IPS DF 19.7 (cell line): Measurements from ENCODE around the gene CLTCL1.

Experiments
- DNase-seq: peaks from one replicate; pipeline ENCODE4 v3.0.0-alpha.2; 2013; ENCODE audit warnings: low read depth, low spot score

CLTCL1 gene

DNA sequence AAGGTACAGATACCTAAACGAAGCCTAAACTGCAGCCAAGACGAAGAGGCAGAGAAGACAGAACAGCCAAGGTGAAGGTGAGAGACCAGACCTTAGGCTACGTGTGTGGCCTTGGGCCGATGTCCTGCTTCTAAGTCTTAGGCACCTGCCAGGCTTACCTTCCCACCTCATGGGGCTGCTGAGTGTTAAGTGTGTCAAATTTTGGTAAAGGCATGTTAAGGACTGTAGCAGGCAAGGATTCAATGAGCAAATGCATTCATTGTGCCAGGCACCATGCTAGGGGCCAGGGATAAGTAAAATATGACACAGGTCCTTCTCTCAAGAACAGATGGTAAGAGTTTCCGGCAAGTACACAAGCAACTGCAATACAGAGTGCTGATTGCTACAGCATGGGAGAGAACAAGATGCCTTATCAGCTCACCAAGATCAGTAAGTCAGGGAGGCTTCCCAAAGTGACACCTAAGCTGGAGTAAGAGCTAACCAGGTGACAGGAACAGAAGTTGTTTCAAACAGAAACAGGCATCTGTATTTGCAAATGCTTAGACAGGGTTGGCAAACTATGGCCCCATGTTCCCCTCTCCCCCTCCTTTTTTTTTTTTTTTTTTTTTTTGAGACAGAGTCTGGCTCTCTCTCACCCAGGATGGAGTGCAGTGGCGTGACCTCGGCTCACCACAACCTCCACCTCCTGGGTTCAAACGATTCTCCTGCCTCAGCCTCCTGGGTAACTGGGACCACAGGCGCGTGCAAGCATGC is 46.7 kb downstream of the CLTCL1 start:
- no peak for DNase-seq

DNA sequence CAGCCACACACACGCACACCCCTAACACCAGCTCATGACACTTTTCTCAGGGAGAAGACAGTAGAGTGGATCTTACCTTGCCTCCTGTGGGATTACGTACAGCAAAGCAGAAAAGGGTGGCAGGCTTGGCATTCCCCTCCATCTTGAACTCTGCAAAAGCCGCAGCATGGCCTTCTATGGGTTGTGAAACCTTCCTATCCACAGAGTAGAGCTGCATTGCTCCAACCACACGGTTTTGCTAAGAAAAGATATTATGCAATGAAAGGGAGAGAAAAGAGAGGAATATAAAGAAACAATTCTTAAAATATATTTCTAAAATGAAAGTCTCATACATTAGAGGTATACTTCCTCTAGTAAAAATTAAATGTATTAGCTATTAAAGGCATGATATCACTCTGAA is 48.8 kb downstream of the CLTCL1 start:
- no peak for DNase-seq

DNA sequence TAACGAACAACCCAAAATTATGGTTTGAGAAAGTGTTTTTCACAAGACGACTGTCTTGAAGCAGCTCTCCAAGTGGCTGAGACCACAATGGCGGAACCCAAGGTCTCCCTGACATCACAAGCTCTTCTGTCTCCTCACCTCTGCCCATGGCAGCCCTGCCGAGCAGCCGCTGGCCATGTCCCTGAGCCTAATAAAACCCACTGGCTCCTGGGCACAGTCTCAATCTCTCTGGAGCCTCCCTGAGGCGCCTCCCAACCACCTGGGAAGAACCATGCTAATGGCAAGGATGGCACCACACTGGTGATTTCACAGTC is 50.0 kb downstream of the CLTCL1 start:
- no peak for DNase-seq

DNA sequence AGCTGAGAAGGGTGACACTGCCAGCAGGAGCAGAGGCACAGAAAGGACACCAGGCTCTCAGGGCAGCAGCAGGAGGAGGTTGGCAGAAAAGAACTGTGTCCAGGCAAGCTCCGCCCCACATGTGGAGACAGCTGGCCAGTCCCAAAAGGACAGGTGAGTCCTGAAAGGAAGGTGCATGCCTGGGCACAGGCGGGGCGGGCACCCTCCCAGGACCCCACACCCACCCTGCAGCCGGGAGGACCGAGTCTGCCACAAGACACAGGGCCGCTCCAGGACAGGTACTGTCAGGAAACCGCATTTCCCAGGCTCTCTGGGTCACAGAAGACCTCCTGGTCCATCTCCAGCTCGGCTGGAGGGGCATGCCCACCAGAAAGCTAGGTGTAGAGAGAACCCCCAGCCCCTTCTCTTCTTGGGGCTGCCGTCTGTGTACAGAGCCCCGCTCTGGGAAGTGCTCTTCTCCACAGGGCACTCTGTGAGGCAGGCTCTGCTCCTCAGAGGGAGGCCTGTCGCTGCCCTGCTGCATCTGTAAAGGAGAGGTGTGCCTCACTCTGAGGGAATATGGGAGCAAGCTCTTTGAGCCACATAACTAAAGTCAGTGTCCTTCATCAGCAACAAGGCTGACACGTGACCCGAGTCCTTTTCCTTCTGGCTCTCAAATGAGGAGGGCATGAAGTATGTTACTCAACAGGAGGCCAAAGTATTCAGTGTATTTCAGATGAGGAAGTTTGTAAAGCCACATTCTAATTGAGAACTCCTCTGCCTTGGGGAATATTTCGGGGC is 50.5 kb downstream of the CLTCL1 start:
- no peak for DNase-seq

DNA sequence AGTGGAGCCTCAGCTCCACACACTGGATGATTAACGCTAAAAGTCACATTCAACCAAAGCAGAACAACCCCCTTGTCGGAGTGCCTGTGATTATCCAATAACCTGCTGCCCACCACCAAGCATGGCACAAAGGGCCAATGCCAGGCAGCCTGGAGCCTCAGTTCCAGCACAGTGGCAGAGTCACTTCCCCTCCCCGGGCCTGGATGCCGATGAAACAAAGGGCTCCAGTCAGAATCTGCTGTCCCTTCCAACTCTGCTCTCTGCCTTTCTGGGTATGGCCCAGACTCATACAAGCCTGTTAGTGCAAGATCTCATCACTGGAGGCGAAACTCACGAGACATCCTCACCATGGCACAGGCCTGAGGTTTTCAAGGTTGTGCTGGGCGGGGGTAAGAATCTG is 52.1 kb downstream of the CLTCL1 start:
- no peak for DNase-seq

DNA sequence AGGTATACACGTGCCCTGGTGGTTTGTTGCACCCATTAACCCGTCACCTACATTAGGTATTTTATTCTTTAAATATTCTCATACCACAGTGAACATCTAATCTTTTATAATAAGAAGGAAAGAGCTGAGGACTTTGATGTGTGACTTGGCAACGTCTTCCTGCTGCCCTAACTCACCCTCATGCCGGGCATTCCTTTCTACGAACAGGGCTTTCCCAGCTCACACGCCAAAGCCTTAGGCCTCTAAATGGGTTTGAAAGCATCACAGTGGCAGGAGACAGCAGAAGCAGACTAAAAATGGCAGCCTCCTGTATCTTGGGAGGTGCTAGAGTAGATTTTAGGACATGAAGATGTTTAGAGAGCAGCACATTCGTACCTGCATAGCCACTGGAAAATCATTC is 52.6 kb downstream of the CLTCL1 start:
- no peak for DNase-seq

DNA sequence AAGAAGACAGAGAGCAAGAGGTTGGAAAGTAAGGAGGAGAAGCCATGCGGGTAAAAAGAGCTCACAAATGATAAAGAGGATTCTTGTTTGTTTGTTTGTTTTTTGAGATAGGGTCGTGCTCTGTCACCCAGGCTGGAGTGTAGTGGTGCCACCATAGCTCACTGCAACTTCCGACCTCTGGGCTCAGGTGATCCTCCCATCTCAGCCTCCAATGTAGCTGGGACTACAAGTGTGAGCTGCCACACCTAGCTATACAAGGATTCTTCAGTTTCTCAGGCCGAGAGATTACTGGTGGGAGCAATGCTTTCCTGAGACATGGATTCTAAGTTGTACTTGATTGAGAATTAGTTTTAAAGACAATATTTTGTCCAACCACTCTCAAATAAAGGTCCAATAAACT is 55.6 kb downstream of the CLTCL1 start:
- no peak for DNase-seq

DNA sequence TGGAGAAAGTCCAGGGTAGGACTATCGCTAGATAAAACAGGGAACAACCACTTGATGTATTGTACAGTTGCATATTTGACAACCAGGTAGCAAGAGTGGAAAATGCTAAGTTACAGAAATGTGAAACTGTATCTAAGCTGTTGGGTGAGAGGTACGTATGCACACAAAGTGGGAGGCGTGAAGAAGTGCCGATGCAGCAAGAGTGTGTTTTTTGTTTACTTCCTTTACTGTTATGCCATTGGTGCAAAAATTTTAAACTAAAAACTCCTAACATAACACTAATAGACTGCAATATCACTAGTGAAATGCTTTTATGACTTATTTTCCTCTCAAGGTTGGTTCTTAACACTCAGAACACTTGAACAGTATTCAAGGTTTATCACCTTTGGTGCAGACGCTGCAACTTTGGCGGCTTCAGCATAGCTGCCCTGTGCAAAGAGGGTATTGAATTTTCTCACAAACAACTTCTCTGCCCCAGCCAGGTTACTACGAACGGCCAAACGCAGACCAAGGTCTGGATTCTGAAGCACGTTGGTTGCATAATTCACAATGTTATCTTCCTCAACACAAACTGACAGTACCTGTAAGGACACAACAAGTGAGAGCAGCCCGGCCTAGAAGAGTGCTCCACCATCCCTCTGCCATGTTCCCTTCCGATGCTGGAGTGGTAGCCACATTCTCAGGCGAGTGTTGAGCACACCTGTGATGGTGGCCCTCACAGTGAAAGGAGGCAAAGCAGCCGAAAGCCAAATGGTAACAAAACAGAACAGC is 57.2 kb downstream of the CLTCL1 start:
- DNase-seq = no peak

DNA sequence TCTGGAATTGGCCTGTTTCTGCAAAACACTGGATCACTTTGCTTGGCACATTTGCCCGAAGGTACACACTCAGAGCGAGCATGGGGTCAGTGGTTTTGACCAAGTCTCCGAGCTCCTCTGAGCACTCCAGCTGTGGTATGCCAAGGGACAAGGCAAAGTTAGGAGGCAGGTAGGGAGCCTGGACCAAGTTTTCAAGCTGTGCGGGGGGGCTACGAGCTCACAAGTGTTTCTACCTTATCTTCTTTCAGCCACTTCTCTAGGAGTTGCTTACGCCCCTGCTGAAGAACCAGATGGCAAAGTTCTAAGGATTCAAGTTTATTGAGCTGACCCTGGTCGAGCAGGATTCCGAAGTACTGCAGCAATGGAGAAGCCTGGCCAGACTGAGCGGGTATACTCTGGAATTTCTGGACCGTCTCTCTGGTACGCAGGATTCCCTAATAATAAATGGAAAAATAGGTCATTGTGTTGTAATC is 58.3 kb downstream of the CLTCL1 start:
- DNase-seq = no peak

DNA sequence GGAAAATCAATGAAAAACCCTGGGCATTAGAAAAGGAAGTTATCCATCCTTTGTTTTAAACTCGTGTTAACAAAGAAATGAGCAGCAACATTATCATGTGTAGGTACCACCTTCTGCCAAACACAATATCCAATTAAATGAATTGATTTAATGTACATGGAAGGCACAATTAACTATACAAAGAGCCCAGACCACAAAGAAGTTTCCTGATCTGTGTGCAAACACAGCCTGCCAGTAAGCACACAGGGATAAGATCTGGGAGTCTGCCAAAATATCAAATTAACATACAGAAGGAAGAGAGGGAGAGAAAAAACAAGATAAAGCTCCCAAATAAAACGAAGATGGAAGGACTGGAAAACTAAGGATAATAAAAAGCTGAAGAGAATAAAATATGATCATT is 58.9 kb downstream of the CLTCL1 start:
- no peak for DNase-seq

DNA sequence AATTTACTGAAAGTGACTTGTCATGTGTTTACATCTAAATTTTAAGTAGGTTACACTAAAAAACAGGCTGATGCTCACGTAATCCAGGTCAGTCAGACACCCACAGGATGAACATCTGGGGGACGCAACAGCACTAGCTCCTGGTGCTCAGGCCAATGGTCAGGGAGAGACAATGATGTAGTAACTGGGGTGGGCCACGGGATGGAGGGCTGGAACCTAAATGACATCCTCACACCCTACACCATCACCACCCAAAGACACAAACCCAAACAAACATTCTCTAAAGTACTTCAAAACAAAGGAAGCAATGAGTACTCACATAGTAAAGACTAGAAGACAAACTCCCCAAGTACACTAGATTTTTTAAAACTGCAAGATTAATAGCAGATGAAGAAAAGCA is 59.5 kb downstream of the CLTCL1 start:
- DNase-seq = no peak

DNA sequence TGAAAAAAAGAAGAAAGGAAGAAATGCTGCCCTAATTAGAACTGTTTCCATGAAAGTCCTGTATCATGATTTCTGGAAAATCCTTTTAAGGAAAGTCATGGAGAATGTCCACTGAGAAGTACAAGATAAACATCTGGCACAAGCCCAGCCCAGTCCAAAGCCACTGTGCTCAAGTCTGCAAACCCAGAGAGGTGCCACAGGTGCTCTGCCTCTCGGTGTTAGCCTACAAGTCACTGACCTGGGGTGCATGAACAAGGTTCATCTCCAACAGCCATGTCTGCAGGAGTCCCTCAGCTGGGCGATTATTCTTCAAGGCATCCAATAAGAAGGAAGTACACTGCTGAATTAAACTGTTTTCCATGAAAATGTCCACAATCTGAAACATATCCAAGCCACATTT is 61.9 kb downstream of the CLTCL1 start:
- DNase-seq = no peak

DNA sequence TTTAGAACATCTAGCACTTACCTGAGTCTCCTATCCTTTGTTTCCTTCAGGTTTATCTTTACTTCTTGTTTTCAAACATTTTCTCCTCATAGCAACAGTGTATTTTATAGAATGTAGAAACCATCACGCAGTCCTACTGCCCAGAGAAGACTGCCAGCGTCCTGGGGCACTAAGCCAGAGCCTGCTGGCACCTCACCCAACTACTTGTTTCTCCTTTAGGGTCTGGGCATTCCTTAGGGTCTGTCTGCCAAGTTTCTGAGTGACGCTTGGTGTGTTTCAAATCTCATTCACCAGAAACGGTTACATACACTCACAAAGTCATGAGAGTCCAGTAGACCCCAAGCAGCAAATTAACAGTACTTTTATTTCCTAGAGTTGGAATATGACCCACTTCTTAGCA is 63.3 kb downstream of the CLTCL1 start:
- no peak for DNase-seq

DNA sequence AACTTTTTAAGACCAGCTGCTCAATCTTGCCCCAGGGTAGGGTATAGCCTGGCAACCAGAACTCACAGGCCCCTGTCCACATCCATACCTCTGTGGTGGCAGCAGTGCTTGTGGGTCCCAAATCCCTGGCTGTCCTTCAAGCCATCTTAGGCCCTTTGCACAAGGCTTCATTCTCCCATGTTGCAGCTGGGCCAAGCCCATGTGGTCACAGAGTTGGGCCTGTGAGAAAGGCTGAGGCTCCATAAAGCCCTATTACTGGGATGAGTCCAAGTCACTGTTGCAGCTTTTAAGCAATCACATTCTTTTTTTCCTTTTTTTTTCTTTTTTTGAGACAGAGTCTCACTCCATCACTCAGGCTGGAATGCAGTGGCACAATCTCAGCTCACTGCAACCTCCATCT is 65.1 kb downstream of the CLTCL1 start:
- DNase-seq = no peak

DNA sequence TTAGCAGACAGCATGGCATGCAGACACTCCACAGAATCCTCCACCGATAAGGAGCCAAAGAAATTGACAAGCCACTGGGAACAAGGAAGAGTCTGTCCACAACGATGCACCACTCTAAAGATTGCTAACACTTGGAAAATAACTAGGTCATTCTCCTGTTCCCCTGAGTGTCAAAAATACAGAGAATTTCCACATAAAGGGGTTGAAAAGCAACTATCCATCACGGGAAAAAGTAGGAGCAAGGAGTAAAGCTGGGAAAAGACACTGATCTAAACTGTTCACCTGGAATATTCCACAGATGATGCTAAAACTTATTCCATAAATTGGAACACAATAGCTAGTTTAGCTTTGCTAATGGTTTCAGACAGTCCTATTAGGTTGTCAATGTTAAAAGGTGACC is 66.0 kb downstream of the CLTCL1 start:
- DNase-seq = no peak

DNA sequence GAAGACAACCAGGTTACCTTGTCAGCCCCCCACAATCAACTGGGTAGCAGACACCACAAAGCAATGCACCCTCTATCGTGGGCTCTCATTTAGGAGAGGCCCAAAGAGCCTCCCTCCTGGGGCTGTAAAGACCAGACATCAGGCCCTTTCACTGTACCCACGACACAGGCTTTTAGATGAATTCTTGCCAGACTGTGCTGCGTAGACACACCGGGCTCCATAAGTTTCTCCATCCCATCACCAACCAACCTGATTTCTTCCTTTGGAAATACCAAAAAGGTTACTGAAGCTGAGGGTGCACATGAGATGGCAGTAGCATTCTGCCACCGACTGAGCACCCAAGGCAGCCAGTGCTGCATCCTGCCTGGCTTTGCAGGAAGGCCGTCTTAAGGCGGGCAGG is 66.5 kb downstream of the CLTCL1 start:
- DNase-seq = no peak

DNA sequence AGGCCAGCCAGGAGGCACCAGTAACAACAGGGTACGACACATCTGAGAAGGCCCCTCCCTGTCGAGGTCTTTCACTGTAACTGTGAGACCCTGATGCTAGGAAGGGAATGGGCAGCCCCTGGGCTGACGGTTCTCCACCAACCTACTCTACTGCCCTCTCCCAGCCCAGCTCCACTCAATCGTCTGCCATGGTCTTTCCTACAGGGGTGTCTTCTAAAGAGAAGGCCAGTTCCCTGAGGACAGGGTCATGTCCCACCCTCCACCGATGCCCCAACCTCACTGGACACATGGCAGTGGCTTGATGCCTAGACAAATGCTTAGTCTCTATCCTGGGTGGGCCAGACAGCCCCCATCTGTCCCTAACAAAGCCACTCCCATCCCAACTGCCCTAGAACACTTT is 67.0 kb downstream of the CLTCL1 start:
- DNase-seq = no peak

DNA sequence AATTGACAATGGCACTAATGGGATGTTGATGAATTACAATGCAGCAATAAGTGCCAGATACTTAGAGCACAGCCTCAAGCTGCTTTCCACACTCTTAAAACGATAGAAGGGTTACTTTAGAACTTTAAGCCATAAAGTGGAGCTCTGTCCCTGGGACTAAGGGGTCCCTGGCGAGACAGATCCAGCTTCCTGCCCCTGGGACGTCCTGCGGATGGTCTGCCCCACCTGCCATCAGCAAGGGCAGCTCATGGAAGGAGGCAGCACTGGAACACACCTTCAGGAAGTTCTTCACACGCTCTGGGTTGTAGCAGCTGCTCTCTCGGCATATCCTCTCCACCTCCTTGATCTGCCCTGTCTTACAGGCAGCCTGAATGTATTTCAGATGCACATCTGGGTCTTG is 67.9 kb downstream of the CLTCL1 start:
- DNase-seq = no peak

DNA sequence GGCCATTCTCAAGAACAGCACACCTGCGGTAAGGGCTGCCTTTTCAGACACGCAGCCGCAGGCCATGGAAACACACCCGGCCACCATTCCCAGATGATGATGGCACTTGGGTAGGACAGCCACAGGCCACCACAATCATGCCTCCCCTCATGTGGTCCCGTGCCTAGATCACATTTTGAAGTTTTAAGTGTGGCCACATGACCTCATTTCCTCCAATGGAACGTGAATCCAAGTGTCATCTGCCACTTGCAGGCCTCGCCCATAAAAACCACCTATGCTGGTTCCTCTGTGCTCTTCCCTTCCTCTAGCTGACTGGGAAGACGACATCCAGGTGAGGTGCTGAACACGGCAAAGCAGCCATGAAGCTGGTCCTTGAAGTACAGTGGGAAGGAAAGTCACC is 68.4 kb downstream of the CLTCL1 start:
- no peak for DNase-seq

DNA sequence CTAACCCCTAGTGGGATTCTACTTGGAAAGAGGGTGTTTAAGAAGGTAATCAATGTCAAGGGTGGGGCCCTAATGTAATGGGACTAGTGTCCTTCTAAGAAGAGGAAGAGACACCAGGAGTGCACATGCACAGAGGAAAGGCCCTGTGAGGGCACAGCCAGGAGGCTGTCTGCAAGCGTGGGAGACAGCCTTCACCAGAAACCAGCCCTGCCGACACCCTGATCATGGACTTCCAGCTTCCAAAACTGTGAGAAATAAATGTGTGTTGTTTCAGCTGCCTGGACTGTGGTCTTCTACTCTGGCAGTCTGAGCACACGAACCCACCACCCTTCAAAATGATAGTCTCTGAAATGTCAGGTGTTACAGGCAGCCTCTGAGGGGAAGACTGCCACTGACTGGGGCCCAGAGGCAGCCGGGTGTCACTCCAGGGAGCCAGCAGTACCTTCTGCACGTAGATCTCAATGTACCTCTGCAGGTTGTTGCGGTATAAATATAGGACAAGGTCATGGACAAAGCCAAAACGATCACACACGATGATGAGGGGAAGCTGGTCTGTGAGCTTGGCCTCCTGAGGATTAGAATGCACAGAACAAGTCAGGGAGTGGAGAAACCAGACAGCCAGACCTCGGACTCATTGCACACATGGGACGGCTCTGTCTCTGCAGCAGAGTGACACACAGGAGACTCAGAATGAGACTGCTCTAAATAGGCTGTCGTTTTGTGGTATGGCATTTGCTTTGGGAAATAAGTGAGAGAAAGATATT is 69.1 kb downstream of the CLTCL1 start:
- no peak for DNase-seq

DNA sequence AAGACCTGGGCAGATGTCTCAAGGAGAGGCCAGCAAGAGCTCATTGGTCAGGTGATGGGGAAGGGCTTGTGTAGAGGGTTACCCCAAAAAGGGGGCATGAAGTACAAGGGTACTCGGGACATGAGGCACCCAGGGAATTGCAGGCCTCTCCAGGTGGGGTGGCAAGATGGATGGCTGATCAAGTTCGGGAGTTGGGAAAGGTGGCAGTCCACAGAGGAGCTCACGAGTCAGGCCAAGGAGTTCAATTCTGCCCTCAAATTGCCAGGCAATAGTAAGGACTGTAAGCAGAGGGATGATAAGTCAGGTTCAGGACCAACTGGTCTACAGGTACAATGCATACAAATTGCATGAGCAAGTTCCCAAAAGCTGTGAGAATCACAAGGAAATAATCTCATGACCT is 70.7 kb downstream of the CLTCL1 start:
- DNase-seq = no peak
